Endothelial cell of umbilical vein (primary cell): ENCODE measurements around the gene HTT.

Source experiments
- CTCF ChIP-seq, 2 donors: IDR thresholded peaks; 1 replicate in 1 of 2; 2 replicates in 1 of 2; pipeline ENCODE4 v1.5.1; 2011; ENCODE audit warnings: low read length in 2 of 2, mild to moderate bottlenecking in 2 of 2, moderate library complexity in 2 of 2, control low read depth in 1 of 2, inconsistent platforms in 1 of 2, low read depth in 1 of 2; ENCODE audit not compliant: insufficient read depth in 1 of 2; ENCODE audit errors: extremely low read depth in 1 of 2
- EZH2 ChIP-seq: IDR thresholded peaks from 2 replicates; pipeline ENCODE4 v1.6.1; 2012; ENCODE audit warnings: borderline replicate concordance, low read depth, mild to moderate bottlenecking, moderate library complexity, low read length, inconsistent platforms; ENCODE audit not compliant: severe bottlenecking
- MYC ChIP-seq: IDR thresholded peaks from one replicate; pipeline ENCODE4 v1.6.1; 2011; ENCODE audit warnings: mild to moderate bottlenecking, low read depth, low read length
- POLR2A ChIP-seq: IDR thresholded peaks from 2 replicates; pipeline ENCODE4 v1.6.1; 2012; ENCODE audit warnings: low read depth, mild to moderate bottlenecking, control low read depth, low read length

DNA sequence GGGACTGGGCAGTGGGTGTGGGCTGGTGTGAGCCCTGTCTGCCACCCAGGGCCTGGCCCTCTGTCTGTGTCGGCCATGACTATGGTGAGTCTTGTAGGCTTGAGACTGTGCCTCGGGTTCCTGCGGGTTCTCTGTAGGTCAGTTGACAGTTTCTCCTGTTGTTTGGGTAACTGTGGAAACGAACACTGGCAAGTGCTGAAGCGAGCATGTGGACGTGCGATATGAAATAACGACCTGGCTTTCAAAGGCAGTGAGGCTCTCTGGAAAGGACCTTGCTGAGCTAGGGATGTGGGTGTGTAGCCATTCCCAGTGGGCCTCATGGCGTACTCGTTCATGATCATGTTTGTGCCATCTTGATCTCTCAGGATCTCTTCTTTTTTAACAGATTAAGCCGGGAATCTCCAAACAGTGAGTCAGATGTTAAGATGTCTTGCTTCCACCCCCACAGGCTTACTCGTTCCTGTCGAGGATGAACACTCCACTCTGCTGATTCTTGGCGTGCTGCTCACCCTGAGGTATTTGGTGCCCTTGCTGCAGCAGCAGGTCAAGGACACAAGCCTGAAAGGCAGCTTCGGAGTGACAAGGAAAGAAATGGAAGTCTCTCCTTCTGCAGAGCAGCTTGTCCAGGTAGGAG, 41.3 kb downstream of the HTT start:
- no peak for TF ChIP-seq CTCF (IDR thresholded peaks at IDR 0.05; ENCODE audit: extremely low read depth in 1 of 2, insufficient read depth in 1 of 2, low read depth in 1 of 2, low read length in 2 of 2)
- no peak for TF ChIP-seq POLR2A
- TF ChIP-seq MYC: no peak
- TF ChIP-seq EZH2: no peak
